ENCODE measurements around the gene SIM2. TPM values are rescaled to one million over a fixed set of nuclear protein-coding genes. Genes with fewer than 3 reads are reported as not detected.

Gene SIM2
- total RNA-seq, 1 experiment from 2014 or later = 0.27 TPM

DNA sequence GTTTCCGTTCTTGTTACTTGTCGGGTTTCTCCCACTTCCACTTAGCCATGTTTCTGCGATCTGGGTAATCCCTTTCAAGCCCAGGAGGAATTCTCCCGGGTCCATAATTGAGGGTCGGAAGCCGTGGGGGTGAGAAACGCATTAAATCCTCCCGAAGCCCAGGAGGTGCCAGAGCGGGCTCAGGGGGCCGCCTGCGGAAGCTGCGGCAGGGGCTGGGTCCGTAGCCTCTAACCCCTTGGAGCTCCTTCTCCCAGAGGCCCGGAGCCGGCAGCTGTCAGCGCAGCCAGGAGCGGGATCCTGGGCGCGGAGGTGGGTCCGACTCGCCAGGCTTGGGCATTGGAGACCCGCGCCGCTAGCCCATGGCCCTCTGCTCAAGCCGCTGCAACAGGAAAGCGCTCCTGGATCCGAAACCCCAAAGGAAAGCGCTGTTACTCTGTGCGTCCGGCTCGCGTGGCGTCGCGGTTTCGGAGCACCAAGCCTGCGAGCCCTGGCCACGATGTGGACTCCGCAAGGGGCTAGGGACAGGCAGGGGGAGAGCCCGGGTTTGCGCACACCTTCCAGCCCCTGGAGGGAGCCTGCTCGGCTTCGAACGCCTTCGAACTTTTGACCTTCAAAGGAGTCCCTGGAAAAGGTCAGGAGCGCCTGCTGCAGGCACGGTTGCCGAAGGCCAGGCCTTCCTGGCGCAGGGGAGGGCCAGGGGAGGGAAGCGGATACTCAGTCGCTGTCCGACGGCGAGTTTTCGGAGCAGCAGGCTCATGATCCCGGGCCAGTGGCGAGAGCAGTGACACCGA, 1.7 kb upstream of the SIM2 start:
- in situ Hi-C loops (cut with HindIII; ENCODE audit: low pct_unique_long_range_greater_than_20kb, low sequenced_read_pairs) = no loop called here
- no peak for DNase-seq (ENCODE audit: low read depth)

DNA sequence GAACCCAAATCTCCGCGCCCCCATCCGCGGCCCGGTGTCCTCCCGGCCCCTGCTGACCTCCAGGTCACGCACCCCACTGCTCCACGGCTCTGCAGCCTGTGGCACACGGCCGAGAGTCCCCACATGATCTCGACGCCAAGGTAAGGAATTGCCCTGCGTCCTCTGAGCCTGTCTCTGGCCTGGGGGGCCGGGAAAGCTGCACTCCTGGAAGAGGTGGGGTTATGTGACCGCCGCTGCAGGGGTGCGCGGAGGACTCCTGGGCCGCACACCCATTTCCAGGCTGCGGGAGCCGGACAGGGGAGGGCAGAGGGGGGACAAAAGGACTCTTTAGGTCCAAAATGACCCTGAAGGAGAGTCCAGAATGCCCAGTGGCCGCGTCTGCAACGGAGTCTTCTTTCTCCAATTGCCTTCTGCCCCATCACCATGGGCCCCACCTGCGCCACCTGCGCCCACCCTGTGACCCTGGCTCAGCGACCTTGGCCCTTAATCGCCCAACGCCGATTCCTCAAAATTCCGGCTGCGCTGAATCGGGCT, 997 bp upstream of the SIM2 start:
- in situ Hi-C loops (cut with HindIII; ENCODE audit: low pct_unique_long_range_greater_than_20kb, low sequenced_read_pairs) = no loop called here
- DNase-seq (ENCODE audit: low read depth) = no peak

DNA sequence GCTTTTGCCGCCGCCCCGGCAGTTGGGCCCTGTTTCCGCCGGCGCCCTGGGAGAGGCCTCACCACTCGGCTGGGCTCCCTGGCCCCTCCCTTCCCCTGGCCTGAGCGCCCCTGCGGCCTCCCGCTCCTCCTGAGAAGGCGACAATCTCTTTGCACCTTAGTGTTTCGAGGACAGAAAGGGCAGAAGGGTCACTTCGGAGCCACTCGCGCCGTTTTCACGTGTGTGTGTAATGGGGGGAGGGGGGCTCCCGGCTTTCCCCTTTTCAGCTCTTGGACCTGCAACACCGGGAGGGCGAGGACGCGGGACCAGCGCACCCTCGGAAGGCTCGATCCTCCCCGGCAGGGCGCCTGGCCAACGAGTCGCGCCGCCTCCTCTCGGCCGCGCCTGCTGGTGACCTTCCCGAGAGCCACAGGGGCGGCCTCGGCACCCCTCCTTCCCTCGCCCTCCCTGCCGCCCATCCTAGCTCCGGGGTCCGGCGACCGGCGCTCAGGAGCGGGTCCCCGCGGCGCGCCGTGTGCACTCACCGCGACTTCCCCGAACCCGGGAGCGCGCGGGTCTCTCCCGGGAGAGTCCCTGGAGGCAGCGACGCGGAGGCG, 432 bp upstream of the SIM2 start:
- in situ Hi-C loops (cut with HindIII; ENCODE audit: low pct_unique_long_range_greater_than_20kb, low sequenced_read_pairs) = no loop called here
- peak; percentile 54 for DNase-seq (ENCODE audit: low read depth)

DNA sequence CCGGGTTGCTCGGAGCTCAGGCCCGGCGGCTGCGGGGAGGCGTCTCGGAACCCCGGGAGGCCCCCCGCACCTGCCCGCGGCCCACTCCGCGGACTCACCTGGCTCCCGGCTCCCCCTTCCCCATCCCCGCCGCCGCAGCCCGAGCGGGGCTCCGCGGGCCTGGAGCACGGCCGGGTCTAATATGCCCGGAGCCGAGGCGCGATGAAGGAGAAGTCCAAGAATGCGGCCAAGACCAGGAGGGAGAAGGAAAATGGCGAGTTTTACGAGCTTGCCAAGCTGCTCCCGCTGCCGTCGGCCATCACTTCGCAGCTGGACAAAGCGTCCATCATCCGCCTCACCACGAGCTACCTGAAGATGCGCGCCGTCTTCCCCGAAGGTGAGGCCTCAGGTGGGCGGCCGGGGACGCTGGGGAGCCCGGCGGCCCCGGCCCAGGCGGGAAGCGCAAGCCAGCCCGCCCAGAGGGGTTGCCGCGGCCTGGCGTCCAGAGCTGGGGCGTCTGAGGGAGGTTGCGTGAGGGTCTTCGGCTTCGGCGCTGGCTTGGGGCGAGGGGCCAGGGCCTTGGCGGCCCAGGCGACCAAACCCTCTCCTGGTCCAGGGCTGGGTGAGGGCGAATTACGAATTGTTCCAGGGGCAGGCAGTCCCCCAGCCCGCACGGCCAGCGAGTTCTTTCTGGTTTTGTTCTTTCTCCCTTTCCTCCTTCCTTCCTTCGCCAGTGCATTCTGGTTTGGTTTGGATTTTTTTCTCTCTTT, 805 bp downstream of the SIM2 start:
- DNase-seq (ENCODE audit: low read depth) = no peak
- in situ Hi-C loops (cut with HindIII; ENCODE audit: low pct_unique_long_range_greater_than_20kb, low sequenced_read_pairs) = no loop called here

DNA sequence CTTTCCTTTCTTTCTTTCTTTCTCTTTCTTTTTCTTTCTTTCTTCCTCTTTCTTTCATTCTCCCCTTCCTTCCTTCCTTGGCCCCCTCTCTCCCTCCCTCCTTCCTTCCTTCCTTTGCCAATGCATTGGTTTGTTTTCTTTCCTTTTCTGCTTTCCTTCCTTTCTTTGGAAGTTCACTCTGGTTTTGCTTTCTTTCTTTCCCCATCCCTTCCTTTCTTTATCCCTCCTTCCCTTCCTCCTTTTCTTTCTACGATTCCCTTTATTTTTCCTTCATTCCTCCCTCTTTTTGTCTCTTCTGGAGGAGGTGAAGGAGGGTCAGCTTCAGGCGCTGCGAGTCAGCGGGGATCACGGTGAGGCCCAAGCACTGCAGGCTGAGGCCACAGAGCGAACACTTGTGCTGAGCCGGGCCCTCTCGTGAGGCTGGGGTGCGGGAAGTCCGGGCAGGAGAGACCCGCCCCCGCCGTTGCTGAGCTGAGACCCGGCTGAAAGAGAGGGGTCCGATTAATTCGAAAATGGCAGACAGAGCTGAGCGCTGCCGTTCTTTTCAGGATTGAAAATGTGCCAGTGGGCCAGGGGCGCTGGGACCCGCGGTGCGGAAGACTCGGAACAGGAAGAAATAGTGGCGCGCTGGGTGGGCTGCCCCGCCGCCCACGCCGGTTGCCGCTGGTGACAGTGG, 1.5 kb downstream of the SIM2 start:
- DNase-seq (ENCODE audit: low read depth) = no peak
- in situ Hi-C loops (cut with HindIII; ENCODE audit: low pct_unique_long_range_greater_than_20kb, low sequenced_read_pairs) = no loop called here

DNA sequence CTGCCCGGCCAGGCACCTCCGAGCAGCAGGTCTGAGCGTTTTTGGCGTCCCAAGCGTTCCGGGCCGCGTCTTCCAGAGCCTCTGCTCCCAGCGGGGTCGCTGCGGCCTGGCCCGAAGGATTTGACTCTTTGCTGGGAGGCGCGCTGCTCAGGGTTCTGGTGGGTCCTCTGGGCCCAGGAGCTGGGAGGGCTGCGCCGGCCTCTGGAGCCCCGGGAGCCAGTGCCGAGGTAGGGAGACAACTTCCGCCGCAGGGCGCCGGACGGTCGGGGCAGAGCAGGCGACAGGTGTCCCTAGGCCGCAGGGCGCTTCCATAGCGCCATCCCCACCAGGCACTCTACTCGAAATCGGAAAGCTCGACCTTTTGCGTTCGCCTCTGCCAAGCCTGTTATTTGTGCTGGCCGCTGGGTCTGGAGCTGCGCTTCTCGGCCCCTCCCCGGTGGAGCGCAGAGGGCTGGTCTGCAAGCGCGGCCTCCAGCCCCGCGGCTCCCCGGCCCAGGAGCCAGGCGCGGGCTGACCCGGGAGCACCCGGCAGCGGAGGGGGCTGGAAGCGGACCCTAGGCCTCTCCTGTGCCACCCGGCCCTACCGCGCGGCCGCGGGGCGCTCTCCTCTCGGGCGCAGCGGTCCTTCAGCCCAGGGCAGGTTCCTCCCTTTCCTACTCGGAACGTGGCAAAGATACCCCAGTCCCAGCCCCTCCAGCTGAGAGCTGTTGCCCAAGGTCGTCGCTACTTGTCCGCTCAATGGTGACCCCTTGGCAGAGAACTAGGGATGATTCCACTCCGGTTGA, 2.2 kb downstream of the SIM2 start:
- DNase-seq (ENCODE audit: low read depth) = no peak
- in situ Hi-C loops (cut with HindIII; ENCODE audit: low pct_unique_long_range_greater_than_20kb, low sequenced_read_pairs) = no loop called here

DNA sequence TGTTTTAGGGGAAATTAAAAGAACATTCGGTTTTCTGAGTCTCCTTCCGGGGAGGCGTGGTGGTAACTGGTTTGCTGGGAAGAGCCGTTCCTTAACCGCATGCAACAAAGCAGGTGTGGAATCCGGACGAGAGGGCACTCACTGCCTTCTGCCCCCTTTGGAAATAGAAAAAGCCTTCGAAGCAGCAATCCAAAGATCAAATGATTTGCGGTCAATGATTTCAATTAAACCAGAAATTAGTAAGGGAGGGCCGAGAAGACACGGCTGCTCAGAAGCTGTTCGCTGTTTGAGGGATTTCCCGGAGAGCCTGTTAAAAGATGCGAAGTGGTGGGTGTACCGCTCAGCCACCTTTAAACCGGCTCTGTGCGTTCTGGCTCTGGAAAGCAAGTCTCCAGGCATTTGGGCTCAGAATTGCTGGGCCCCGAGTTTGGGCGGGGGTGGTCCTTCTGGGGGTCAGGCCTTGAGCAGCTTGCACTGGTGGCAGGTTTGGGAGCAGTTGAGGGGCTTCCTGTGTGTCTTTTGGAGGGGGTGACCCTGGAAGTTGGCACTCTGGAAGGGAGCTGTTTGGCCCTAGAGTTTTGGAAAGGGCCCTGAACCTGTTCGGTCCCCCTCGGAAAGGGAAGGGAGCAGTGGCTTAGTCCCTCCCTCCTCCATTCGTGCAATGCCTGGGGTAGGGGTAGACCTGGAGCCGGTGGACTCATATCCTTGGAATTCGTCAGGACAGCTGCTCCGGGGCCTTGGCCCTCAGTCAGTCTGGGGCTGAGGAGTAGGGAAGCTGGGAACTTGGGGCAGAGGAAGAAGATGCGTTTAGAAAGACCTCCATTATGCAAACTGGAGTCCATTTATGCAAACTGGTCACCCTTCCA, 3.1 kb downstream of the SIM2 start:
- DNase-seq (ENCODE audit: low read depth) = no peak
- in situ Hi-C loops (cut with HindIII; ENCODE audit: low pct_unique_long_range_greater_than_20kb, low sequenced_read_pairs) = no loop called here

DNA sequence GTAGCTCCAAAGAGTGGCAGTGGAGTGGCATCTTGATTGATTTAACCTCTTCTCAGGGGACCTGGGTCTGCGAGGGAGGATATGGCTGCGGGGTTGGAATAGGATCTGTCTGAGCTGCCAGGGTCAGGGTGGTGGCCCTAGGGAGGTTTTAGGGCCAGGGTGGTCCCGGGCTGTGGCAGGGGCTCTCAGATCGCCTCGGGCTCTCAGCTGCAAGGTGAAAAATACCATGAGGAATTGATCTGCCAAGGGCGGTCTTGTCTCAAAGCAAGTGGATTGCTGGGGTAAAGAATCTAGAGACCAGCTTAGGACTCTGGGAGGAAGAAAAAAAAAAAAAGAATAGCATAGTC, 3.7 kb downstream of the SIM2 start:
- DNase-seq (ENCODE audit: low read depth) = no peak
- in situ Hi-C loops (cut with HindIII; ENCODE audit: low pct_unique_long_range_greater_than_20kb, low sequenced_read_pairs) = no loop called here

DNA sequence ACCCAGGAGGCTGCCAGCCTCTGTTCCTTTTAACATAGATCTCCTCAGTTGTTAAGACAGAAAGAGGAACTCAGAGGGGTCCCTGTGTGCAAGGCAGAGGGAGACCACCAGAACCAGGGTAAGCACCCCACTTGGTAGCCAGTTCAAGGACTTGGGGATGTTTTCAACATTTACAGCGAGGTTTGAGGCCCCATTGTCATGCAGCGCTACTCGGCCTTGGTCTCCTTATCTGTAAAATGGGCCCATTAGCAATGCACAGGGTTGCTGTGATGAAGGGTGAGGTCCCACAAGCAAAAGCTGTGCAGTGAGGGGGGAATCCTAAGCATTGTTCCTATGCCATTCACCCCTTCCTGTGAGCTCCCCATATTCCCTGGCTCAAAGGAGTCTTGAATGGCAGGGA, 4.2 kb downstream of the SIM2 start:
- in situ Hi-C loops (cut with HindIII; ENCODE audit: low pct_unique_long_range_greater_than_20kb, low sequenced_read_pairs) = no loop called here
- DNase-seq (ENCODE audit: low read depth) = no peak

DNA sequence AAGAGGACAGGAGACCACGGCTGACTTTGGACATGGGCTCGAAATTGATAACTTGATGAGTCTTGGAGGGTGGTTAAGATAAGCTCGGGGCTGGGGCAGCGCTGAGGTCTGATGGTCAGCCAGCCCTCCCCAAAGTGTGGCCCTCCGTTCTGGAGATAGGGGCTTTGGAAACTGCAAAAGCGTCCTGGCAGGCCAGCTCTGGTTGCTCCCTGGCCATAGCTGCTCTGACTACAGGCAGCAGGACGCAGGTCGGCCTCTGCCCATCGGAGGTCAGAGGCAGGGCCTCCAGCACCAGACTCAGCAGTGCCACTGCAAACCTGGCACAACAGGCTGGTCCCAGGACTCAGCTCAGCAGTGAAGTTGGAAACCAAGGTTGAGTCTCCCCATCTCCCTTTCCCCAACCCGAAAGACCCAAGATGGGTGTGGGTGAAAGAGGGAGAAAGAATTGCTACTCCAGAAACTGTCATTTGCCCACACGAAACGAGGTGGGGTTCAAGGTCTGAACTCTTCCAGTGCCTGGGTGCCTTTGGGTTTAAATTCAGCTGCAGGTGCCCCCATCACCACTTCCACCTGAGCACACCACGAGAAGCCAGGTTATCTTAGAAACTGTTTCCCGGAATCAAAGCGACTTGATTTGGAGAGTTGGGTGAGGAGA, 4.8 kb downstream of the SIM2 start:
- in situ Hi-C loops (cut with HindIII; ENCODE audit: low pct_unique_long_range_greater_than_20kb, low sequenced_read_pairs) = no loop called here
- DNase-seq (ENCODE audit: low read depth) = no peak

DNA sequence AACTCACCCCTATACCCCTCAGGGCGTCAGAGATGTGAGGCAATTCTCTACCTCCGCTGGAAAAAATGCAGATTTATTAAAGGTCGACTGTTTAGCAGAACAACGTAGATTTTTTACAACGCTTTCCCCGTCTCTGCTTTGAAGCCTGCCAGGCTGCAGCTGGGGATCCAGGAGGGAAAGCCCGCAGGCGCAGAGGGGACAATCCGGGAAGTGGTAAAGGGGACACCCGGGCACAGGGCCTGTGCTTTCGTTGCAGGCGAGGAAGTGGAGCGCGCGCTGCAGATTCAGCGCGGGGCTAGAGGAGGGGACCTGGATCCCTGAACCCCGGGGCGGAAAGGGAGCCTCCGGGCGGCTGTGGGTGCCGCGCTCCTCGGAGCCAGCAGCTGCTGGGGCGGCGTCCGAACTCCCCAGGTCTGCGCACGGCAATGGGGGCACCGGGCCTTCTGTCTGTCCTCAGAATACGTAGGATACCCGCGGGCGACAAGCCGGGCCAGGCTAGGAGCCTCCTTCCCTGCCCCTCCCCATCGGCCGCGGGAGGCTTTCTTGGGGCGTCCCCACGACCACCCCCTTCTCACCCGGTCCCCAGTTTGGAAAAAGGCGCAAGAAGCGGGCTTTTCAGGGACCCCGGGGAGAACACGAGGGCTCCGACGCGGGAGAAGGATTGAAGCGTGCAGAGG, 5.5 kb downstream of the SIM2 start:
- in situ Hi-C loops (cut with HindIII; ENCODE audit: low pct_unique_long_range_greater_than_20kb, low sequenced_read_pairs) = no loop called here

DNA sequence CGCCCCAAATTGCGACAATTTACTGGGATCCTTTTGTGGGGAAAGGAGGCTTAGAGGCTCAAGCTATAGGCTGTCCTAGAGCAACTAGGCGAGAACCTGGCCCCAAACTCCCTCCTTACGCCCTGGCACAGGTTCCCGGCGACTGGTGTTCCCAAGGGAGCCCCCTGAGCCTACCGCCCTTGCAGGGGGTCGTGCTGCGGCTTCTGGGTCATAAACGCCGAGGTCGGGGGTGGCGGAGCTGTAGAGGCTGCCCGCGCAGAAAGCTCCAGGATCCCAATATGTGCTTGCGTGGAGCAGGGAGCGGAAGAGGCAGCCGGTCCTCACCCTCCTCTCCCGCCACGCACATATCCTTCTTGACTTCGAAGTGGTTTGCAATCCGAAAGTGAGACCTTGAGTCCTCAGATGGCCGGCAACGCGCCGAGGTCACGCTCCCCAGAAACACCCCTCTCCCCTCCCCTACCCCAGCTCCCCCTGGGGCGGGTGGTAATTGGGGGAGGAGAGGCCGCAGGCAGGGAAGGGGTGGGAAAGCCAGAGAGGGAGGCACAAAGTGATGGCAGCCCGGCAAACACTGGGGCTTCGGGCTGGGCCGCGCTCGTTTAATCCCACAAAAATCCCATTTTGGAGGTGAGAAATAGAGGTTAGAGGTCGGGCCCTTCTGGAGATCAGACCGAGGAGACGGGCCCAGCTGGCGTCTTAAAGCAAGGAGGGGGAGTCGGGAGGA, 6.2 kb downstream of the SIM2 start:
- in situ Hi-C loops (cut with HindIII; ENCODE audit: low pct_unique_long_range_greater_than_20kb, low sequenced_read_pairs) = no loop called here
- no peak for DNase-seq (ENCODE audit: low read depth)

More for the DNA sequence above, 5.5 kb downstream of the SIM2 start:
- DNase-seq (ENCODE audit: low read depth) = no peak

DNA sequence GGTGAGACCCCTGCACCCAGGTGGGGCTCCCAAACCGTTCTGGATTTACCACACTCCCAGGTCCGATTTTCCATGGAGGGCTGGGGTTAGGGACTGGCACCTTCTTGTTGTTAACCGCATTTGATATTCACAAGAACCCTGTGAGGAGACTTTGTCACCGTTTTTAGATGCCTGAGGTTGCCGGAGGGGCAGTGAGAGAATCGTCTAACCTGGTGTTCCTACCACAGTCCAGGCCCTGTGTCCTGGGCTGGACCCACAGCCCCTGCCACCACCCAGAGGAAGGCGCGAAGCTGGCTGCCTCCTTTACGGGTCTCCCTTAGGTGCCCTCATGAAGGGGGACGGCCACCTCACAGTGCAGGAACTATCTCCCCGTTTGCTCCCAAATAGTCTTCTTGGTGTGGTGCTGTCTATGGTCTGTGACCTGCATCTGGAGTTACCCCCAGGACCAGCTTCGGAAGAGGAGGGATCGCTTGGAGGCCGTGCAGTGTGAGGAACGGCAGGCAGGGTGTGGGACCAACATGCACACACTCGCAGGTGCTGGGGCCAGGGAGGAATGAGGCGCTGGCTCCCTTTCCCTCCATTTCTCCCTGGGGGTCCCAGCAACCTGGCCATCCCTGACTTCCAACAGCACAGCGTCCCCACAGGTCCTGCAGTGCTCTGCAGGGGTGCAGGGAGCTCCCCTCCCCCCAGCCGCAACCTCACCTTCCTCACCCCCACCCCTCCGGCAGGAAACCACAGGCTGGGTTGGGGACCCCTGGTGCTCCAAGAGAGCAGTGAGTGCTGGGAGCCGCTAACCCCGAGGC, 7.0 kb downstream of the SIM2 start:
- in situ Hi-C loops (cut with HindIII; ENCODE audit: low pct_unique_long_range_greater_than_20kb, low sequenced_read_pairs) = no loop called here

DNA sequence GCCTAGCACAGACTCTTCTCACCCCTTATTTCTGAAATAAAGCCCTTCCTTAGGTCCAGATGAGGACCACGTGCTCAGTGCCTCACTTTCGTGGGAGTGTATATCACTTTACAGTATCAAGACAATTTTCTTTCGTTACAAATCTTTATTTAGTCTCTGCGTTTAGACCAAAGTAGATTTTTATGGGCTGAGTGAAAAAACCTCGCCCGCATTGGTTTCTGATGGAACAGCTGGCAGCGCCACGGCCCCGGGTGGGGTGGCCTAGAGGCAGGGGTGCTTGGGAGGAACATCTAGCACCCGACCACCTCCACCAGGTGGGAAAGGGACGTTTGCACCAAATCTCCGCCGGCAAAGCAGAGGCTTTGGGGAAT, 7.6 kb downstream of the SIM2 start:
- no peak for DNase-seq (ENCODE audit: low read depth)
- in situ Hi-C loops (cut with HindIII; ENCODE audit: low pct_unique_long_range_greater_than_20kb, low sequenced_read_pairs) = no loop called here

More for the DNA sequence above, 7.0 kb downstream of the SIM2 start:
- DNase-seq (ENCODE audit: low read depth) = no peak
